Measurements from ENCODE around the gene RMRP. TPM values are rescaled to one million over a fixed set of nuclear protein-coding genes. Genes with fewer than 3 reads are reported as not detected.
A peak's percentile ranks its signal among the peaks of the same experiment; 100 is the strongest.

RMRP gene
- total and polyA plus RNA-seq, 9 of the 15 experiments (the other 6 are each of a cell fraction or from before 2014, with no cell fraction given) = 75.7 to 89,974 (median 13,378) TPM; not detected in 3

DNA sequence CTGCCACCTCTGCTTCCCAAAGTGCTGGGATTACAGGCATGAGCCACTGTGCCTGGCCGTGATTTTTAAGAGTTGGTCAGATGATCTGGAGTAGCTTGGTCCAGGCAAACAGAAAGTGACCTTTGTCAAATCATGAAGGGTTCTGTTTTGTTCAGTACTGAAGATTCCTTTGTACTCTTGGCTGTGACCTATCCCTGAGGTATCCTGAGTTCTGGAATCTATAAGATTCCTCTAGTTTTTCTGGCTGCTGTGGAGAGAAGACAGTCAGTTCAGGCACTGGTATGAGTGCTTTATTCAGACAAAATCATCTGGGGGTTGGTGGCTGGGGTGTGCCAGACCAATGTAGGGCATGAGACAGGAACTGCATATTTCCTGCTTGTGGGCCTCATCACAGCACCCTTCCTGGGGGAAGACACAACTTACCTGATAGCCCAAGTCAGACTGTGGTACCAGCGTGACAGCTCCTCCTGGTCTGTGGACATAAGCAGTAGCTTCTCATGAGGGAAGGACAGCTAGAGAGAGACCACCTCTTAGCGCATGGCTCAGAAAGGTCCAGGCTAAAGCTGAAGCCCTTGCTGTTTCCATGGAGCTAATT lies 4.0 kb upstream of the RMRP start (continued):
- TF ChIP-seq POLR2AphosphoS5 (IDR thresholded peaks at IDR 0.05; ENCODE audit: control insufficient read depth, insufficient read depth, low read depth, low read length) = no peak
- TF ChIP-seq CBX8 (IDR thresholded peaks at IDR 0.05; ENCODE audit: borderline replicate concordance, extremely low read depth, low read depth, low read length, poor library complexity, severe bottlenecking) = no peak

DNA sequence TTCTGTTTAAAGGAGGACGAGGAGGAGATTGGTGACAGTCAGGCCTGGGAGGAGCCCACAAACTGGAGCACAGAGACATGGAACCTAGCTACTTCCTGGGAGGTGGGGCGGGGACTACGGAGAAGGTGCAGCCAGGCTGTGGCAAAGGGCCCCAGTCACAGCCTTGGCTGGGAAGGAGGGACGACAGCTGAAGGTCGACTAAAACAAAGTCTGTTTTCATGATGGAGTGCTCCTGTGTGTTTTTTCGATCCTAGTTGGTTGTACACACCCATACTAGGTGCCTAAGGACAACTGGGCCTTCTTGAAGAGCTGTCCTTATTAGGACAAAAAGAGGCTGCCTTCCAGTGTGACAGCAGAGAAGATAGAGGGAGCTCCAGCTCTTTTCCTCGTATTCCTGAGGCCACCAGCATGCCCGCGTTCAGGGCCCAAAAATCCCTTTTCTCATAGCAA lies 3.2 kb upstream of the RMRP start:
- Histone ChIP-seq H3K27ac (ENCODE audit: extremely low read depth, low read depth, low read length) (peak overlapping the region; percentile 40; the same call in 2 of the 3 replicates), H3K36me3 (ENCODE audit: control insufficient read depth, insufficient read depth, low read length) (peaks cover 36% of the 10 kb centered on the region; the same call in 2 of the 3 replicates), H3K4me1 (replicated peaks in 1 of 2; ENCODE audit: control insufficient read depth in 2 of 2, insufficient read depth in 2 of 2, low read length in 2 of 2) (peaks cover 24 to 38% of the 10 kb centered on the region in 2 experiments), H2AFZ (ENCODE audit: low read depth, low read length) (no peak overlapping the region), H3K4me2 (ENCODE audit: insufficient read depth, low read length) (no peak overlapping the region), H3K9me1 (ENCODE audit: control insufficient read depth, insufficient read depth, low read length) (no peaks in the 10 kb centered on the region), H3K4me3 (no peak overlapping the region), H4K20me1 (replicated peaks; ENCODE audit: control insufficient read depth, insufficient read depth, low read length) (no peaks in the 10 kb centered on the region), H3K79me2 (ENCODE audit: control insufficient read depth, insufficient read depth, low read length) (peaks cover 26% of the 10 kb centered on the region), H3K9me3 (replicated peaks; ENCODE audit: control insufficient read depth, insufficient read depth, low read depth, low read length) (no peaks in the 10 kb centered on the region), H3K9ac (ENCODE audit: insufficient read depth in 1 of 2, low read depth in 2 of 2, low read length in 2 of 2) (peak overlapping the region in 1 of 2 experiments; percentile 32; a peak in 1 of 4 replicates), H3K27me3 (ENCODE audit: control insufficient read depth in 2 of 2, insufficient read depth in 2 of 2, low read length in 2 of 2) (no peaks in the 10 kb centered on the region)
- 45% methylated on average over 9 of the region's 9 CpGs for whole genome bisulfite sequencing (ENCODE audit: insufficient coverage, low coverage, missing lambda C conversion rate)
- FAIRE-seq (peak; percentile 69), DNase-seq (ENCODE audit: extremely low read depth in 1 of 4, low spot score in 3 of 4) (peak in 1 of 4 experiments; percentile 41), ATAC-seq (no peak)
- no TSS peak for BruUV-seq (replicated peaks)
- POLR2A ChIA-PET = interaction anchor here (0.6 to 1.5 kb wide), 14 partner anchors 13 to 377 kb away, joined by 3 to 5 read pairs (median 3); partner anchors contain the start of genes CREB3, HINT2, RGP1 and TLN1
- in situ Hi-C loops (cut with MboI) (no loop called here), intact Hi-C loops (cut with micrococcal nuclease) (loop anchor here (10.0 kb wide), 1 partner anchor 154 kb away; the partner anchor contains the start of genes HINT2 and SPAG8)
- CTCF ChIA-PET (ENCODE audit: low intra/inter-chr PET ratio) = no interaction called here
- TF ChIP-seq RFX7 (CRISPR knock-in tag; IDR thresholded peaks at IDR 0.05) (no peak), RBM22 (IDR thresholded peaks at IDR 0.05; ENCODE audit: low read depth, low read length, poor library complexity, severe bottlenecking) (no peak), BHLHE40 (IDR thresholded peaks at IDR 0.05; ENCODE audit: low read length) (no peak), STAT5B (CRISPR knock-in tag; IDR thresholded peaks at IDR 0.05) (no peak), FOXA1 (IDR thresholded peaks at IDR 0.05; ENCODE audit: borderline replicate concordance) (no peak), SAP30 (IDR thresholded peaks at IDR 0.05; ENCODE audit: borderline replicate concordance, insufficient read depth, low read depth, low read length, poor library complexity, severe bottlenecking) (no peak), NCOA6 (IDR thresholded peaks at IDR 0.05) (no peak), POLR2AphosphoS2 (IDR thresholded peaks at IDR 0.05; ENCODE audit: low read length) (no peak)
- TF ChIP-seq, protein P1, sequence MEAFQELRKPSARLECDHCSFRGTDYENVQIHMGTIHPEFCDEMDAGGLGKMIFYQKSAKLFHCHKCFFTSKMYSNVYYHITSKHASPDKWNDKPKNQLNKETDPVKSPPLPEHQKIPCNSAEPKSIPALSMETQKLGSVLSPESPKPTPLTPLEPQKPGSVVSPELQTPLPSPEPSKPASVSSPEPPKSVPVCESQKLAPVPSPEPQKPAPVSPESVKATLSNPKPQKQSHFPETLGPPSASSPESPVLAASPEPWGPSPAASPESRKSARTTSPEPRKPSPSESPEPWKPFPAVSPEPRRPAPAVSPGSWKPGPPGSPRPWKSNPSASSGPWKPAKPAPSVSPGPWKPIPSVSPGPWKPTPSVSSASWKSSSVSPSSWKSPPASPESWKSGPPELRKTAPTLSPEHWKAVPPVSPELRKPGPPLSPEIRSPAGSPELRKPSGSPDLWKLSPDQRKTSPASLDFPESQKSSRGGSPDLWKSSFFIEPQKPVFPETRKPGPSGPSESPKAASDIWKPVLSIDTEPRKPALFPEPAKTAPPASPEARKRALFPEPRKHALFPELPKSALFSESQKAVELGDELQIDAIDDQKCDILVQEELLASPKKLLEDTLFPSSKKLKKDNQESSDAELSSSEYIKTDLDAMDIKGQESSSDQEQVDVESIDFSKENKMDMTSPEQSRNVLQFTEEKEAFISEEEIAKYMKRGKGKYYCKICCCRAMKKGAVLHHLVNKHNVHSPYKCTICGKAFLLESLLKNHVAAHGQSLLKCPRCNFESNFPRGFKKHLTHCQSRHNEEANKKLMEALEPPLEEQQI (IDR thresholded peaks at IDR 0.05) = no peak
- TF ChIP-seq, protein P2, sequence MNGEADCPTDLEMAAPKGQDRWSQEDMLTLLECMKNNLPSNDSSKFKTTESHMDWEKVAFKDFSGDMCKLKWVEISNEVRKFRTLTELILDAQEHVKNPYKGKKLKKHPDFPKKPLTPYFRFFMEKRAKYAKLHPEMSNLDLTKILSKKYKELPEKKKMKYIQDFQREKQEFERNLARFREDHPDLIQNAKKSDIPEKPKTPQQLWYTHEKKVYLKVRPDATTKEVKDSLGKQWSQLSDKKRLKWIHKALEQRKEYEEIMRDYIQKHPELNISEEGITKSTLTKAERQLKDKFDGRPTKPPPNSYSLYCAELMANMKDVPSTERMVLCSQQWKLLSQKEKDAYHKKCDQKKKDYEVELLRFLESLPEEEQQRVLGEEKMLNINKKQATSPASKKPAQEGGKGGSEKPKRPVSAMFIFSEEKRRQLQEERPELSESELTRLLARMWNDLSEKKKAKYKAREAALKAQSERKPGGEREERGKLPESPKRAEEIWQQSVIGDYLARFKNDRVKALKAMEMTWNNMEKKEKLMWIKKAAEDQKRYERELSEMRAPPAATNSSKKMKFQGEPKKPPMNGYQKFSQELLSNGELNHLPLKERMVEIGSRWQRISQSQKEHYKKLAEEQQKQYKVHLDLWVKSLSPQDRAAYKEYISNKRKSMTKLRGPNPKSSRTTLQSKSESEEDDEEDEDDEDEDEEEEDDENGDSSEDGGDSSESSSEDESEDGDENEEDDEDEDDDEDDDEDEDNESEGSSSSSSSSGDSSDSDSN (IDR thresholded peaks at IDR 0.05; ENCODE audit: borderline replicate concordance in 1 of 2, low read depth in 2 of 2, low read length in 2 of 2) = no peak
- TF ChIP-seq, protein P3, sequence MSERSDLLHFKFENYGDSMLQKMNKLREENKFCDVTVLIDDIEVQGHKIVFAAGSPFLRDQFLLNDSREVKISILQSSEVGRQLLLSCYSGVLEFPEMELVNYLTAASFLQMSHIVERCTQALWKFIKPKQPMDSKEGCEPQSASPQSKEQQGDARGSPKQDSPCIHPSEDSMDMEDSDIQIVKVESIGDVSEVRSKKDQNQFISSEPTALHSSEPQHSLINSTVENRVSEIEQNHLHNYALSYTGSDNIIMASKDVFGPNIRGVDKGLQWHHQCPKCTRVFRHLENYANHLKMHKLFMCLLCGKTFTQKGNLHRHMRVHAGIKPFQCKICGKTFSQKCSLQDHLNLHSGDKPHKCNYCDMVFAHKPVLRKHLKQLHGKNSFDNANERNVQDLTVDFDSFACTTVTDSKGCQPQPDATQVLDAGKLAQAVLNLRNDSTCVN (CRISPR knock-in tag; IDR thresholded peaks at IDR 0.05) = no peak
